HepG2 (cell line): ENCODE data around the gene VPS54. TPM values are rescaled to one million over a fixed set of nuclear protein-coding genes. Genes with fewer than 3 reads are reported as not detected.

Experiments used
- FOXP1 ChIP-seq, 2 experiments: fragments of 450-650 bp in 1 of 2; IDR thresholded peaks; 2 replicates each; pipeline ENCODE4 v1.6.1; 2017 to 2018; ENCODE audit warnings: antibody characterized with exemption in 1 of 2
- HMG20A ChIP-seq: IDR thresholded peaks from 2 replicates; pipeline ENCODE4 v1.6.1; 2016; ENCODE audit warnings: borderline replicate concordance
- KAT2B ChIP-seq: fragments of 150-350 bp; IDR thresholded peaks from 2 replicates; pipeline ENCODE4 v1.6.1; 2014; ENCODE audit warnings: low read depth, low read length, borderline replicate concordance
- NKX3-1 ChIP-seq: sonication (generic); formaldehyde crosslinking; IDR thresholded peaks from 2 replicates; pipeline ENCODE4 v1.5.0; 2020; ENCODE audit warnings: missing genetic modification reagents
- RAD51 ChIP-seq: fragments of 450-650 bp; IDR thresholded peaks from 2 replicates; pipeline ENCODE4 v1.6.1; 2016; ENCODE audit warnings: borderline replicate concordance
- SALL1 ChIP-seq: sonication (generic); formaldehyde crosslinking; IDR thresholded peaks from 2 replicates; pipeline ENCODE4 v1.8.0; 2022; ENCODE audit warnings: mild to moderate bottlenecking, missing genetic modification reagents
- U2AF2 ChIP-seq: fragments of 200-400 bp; formaldehyde crosslinking; IDR thresholded peaks from 2 replicates; pipeline ENCODE4 v1.6.1; 2017; ENCODE audit warnings: low read depth, mild to moderate bottlenecking, low read length
- ZNF10 ChIP-seq: sonication (generic); formaldehyde crosslinking; IDR thresholded peaks from 2 replicates; pipeline ENCODE4 v1.4.0; 2020; ENCODE audit warnings: mild to moderate bottlenecking, low read depth, missing genetic modification reagents, borderline replicate concordance
- ZNF33B ChIP-seq: sonication (generic); formaldehyde crosslinking; IDR thresholded peaks from 2 replicates; pipeline ENCODE4 v1.5.1; 2020; ENCODE audit warnings: mild to moderate bottlenecking, missing genetic modification reagents
- ZNF567 ChIP-seq: sonication (generic); formaldehyde crosslinking; IDR thresholded peaks from 2 replicates; pipeline ENCODE4 v1.8.1; 2023; ENCODE audit warnings: mild to moderate bottlenecking, missing genetic modification reagents, borderline replicate concordance
- ZNF816 ChIP-seq: sonication (generic); formaldehyde crosslinking; IDR thresholded peaks from 2 replicates; pipeline ENCODE4 v1.8.0; 2022; ENCODE audit warnings: missing genetic modification reagents, mild to moderate bottlenecking, borderline replicate concordance
- polyA plus RNA-seq, 8 experiments: library from polyadenylated mRNA; depleted of rRNA in 3 of 8; stranded (reverse) in 7 of 8; unstranded in 1 of 8; fragments of >200 nt; fragmentation: Illumina TruSeq in 4 of 8; extraction: Trizol in 4 of 8; gene quantifications; 2 replicates each; pipeline versions ENCODE4 v1.2.1 to v1.2.3, GENCODE V29; 2011 to 2016; ENCODE audit warnings: low read depth in 4 of 8, missing spikeins in 1 of 8, mixed read lengths in 1 of 8; ENCODE audit not compliant: insufficient read depth in 1 of 8
- total RNA-seq, 5 experiments: library from RNA; depleted of rRNA; stranded (reverse); fragments of >200 nt; fragmentation: Illumina TruSeq; extraction: Trizol; gene quantifications; 2 replicates each; pipeline ENCODE4 v1.2.3, GENCODE V29; 2016; ENCODE audit warnings: low read depth in 1 of 5
- TF ChIP-seq, protein P1 (sequence below): sonication (generic); formaldehyde crosslinking; conservative IDR thresholded peaks from 2 replicates; pipeline ENCODE4 v1.4.0; 2020; ENCODE audit warnings: missing genetic modification reagents
- TF ChIP-seq, protein P2 (sequence below): sonication (generic); formaldehyde crosslinking; IDR thresholded peaks from 2 replicates; pipeline ENCODE4 v1.5.0; 2020; ENCODE audit warnings: mild to moderate bottlenecking, missing genetic modification reagents
- TF ChIP-seq, protein P3 (sequence below): sonication (generic); formaldehyde crosslinking; IDR thresholded peaks from 2 replicates; pipeline ENCODE4 v1.5.1; 2020; ENCODE audit warnings: mild to moderate bottlenecking, missing genetic modification reagents, borderline replicate concordance
- TF ChIP-seq, protein P4 (sequence below): sonication (generic); formaldehyde crosslinking; IDR thresholded peaks from 2 replicates; pipeline ENCODE4 v1.4.0; 2020; ENCODE audit warnings: missing genetic modification reagents

Gene VPS54
- total and polyA plus RNA-seq, 2 of the 13 experiments (the other 11 are each of a cell fraction or from before 2014, with no cell fraction given): 64.7 to 77.5 TPM

DNA sequence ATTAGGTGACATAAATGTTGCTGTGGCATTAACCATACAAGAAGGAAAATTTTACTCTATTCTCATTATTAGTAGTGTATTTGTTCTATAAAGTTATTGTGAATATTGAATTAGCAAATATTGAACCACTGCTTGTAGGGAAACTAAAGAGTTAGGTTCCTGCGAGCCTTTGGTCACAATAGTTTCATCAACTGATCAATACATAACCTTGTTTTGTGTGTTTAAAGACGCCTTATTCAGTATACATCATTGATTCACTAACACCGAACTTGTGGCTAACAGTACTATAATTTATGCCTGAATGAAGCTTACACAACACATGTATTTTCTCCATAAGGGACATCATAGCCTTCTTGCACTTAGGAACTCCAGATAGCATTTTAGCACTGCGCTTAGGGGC lies 36.9 kb downstream of the VPS54 start (continued):
- peak; percentile 63; the same call in 1 of the 2 replicates for TF ChIP-seq KAT2B
- TF ChIP-seq ZNF10 (CRISPR knock-in tag): no peak
- TF ChIP-seq, protein P1, sequence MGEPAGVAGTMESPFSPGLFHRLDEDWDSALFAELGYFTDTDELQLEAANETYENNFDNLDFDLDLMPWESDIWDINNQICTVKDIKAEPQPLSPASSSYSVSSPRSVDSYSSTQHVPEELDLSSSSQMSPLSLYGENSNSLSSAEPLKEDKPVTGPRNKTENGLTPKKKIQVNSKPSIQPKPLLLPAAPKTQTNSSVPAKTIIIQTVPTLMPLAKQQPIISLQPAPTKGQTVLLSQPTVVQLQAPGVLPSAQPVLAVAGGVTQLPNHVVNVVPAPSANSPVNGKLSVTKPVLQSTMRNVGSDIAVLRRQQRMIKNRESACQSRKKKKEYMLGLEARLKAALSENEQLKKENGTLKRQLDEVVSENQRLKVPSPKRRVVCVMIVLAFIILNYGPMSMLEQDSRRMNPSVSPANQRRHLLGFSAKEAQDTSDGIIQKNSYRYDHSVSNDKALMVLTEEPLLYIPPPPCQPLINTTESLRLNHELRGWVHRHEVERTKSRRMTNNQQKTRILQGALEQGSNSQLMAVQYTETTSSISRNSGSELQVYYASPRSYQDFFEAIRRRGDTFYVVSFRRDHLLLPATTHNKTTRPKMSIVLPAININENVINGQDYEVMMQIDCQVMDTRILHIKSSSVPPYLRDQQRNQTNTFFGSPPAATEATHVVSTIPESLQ (CRISPR knock-in tag): no peak
- no peak for TF ChIP-seq U2AF2
- TF ChIP-seq FOXP1 (IDR thresholded peaks at IDR 0.05): no peak
- peak; percentile 60; the same call in 1 of the 2 replicates for TF ChIP-seq FOXP1 (CRISPR knock-in tag; IDR thresholded peaks at IDR 0.05)
- TF ChIP-seq, protein P2, sequence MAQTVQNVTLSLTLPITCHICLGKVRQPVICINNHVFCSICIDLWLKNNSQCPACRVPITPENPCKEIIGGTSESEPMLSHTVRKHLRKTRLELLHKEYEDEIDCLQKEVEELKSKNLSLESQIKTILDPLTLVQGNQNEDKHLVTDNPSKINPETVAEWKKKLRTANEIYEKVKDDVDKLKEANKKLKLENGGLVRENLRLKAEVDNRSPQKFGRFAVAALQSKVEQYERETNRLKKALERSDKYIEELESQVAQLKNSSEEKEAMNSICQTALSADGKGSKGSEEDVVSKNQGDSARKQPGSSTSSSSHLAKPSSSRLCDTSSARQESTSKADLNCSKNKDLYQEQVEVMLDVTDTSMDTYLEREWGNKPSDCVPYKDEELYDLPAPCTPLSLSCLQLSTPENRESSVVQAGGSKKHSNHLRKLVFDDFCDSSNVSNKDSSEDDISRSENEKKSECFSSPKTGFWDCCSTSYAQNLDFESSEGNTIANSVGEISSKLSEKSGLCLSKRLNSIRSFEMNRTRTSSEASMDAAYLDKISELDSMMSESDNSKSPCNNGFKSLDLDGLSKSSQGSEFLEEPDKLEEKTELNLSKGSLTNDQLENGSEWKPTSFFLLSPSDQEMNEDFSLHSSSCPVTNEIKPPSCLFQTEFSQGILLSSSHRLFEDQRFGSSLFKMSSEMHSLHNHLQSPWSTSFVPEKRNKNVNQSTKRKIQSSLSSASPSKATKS (CRISPR knock-in tag): no peak
- TF ChIP-seq ZNF33B (CRISPR knock-in tag): no peak
- no peak for TF ChIP-seq RAD51
- peak; percentile 29; the same call in 1 of the 2 replicates for TF ChIP-seq SALL1 (CRISPR knock-in tag)
- no peak for TF ChIP-seq NKX3-1 (CRISPR knock-in tag)
- TF ChIP-seq ZNF816 (CRISPR knock-in tag): no peak
- TF ChIP-seq, protein P3, sequence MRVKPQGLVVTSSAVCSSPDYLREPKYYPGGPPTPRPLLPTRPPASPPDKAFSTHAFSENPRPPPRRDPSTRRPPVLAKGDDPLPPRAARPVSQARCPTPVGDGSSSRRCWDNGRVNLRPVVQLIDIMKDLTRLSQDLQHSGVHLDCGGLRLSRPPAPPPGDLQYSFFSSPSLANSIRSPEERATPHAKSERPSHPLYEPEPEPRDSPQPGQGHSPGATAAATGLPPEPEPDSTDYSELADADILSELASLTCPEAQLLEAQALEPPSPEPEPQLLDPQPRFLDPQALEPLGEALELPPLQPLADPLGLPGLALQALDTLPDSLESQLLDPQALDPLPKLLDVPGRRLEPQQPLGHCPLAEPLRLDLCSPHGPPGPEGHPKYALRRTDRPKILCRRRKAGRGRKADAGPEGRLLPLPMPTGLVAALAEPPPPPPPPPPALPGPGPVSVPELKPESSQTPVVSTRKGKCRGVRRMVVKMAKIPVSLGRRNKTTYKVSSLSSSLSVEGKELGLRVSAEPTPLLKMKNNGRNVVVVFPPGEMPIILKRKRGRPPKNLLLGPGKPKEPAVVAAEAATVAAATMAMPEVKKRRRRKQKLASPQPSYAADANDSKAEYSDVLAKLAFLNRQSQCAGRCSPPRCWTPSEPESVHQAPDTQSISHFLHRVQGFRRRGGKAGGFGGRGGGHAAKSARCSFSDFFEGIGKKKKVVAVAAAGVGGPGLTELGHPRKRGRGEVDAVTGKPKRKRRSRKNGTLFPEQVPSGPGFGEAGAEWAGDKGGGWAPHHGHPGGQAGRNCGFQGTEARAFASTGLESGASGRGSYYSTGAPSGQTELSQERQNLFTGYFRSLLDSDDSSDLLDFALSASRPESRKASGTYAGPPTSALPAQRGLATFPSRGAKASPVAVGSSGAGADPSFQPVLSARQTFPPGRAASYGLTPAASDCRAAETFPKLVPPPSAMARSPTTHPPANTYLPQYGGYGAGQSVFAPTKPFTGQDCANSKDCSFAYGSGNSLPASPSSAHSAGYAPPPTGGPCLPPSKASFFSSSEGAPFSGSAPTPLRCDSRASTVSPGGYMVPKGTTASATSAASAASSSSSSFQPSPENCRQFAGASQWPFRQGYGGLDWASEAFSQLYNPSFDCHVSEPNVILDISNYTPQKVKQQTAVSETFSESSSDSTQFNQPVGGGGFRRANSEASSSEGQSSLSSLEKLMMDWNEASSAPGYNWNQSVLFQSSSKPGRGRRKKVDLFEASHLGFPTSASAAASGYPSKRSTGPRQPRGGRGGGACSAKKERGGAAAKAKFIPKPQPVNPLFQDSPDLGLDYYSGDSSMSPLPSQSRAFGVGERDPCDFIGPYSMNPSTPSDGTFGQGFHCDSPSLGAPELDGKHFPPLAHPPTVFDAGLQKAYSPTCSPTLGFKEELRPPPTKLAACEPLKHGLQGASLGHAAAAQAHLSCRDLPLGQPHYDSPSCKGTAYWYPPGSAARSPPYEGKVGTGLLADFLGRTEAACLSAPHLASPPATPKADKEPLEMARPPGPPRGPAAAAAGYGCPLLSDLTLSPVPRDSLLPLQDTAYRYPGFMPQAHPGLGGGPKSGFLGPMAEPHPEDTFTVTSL: no peak
- TF ChIP-seq HMG20A (CRISPR knock-in tag): no peak
- TF ChIP-seq, protein P4, sequence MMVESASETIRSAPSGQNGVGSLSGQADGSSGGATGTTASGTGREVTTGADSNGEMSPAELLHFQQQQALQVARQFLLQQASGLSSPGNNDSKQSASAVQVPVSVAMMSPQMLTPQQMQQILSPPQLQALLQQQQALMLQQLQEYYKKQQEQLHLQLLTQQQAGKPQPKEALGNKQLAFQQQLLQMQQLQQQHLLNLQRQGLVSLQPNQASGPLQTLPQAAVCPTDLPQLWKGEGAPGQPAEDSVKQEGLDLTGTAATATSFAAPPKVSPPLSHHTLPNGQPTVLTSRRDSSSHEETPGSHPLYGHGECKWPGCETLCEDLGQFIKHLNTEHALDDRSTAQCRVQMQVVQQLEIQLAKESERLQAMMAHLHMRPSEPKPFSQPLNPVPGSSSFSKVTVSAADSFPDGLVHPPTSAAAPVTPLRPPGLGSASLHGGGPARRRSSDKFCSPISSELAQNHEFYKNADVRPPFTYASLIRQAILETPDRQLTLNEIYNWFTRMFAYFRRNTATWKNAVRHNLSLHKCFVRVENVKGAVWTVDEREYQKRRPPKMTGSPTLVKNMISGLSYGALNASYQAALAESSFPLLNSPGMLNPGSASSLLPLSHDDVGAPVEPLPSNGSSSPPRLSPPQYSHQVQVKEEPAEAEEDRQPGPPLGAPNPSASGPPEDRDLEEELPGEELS: 0 out of 2 replicates have a peak, but pooled peaks have one; percentile 38
- TF ChIP-seq ZNF567: no peak
